Glomerular endothelial cell (primary cell): ENCODE data around the gene PNPLA2. TPM values are rescaled to one million over a fixed set of nuclear protein-coding genes. Genes with fewer than 3 reads are reported as not detected.

ENCODE experiments used
- DNase-seq: peaks from one replicate; pipeline ENCODE4 v3.0.0-alpha.2; 2011; ENCODE audit warnings: low read depth, low spot score; ENCODE audit errors: extremely low read depth
- total RNA-seq: library from RNA; depleted of rRNA; stranded (reverse); fragments of >200 nt; gene quantifications from 2 replicates; pipeline ENCODE4 v1.2.3, GENCODE V29; 2015

PNPLA2 gene
- total RNA-seq, 1 donor from 2014 or later: 58.0 TPM

GRCh38 chr11:828506-829175 lies 9.9 kb downstream of the PNPLA2 start:
- DNase-seq: no peak

GRCh38 chr11:829176-829846 lies 10.6 kb downstream of the PNPLA2 start:
- DNase-seq: no peak

- no peak for DNase-seq
These were observed 11.2 kb downstream of the PNPLA2 start for GRCh38 chr11:829847-830294.

GRCh38 chr11:830295-831117 lies 11.8 kb downstream of the PNPLA2 start:
- DNase-seq: no peak

GRCh38 chr11:831118-831864 lies 12.6 kb downstream of the PNPLA2 start:
- DNase-seq: no peak

GRCh38 chr11:831961-832528 lies 13.3 kb downstream of the PNPLA2 start:
- no peak for DNase-seq

- no peak for DNase-seq
These were observed 13.9 kb downstream of the PNPLA2 start, which contains the start of gene CD151 for GRCh38 chr11:832529-833113. TSS of gene CD151 (plus strand) at chr11:832952. CDS start at chr11:836070, 3,118 bp downstream.

- DNase-seq: no peak
These were observed 14.5 kb downstream of the PNPLA2 start for GRCh38 chr11:833114-833791.

GRCh38 chr11:833849-834311 lies 15.2 kb downstream of the PNPLA2 start:
- no peak for DNase-seq

- no peak for DNase-seq
These were observed 15.9 kb downstream of the PNPLA2 start for GRCh38 chr11:834371-835316.

GRCh38 chr11:836274-836673 lies 17.6 kb downstream of the PNPLA2 start:
- no peak for DNase-seq

GRCh38 chr11:836700-837099 lies 18.0 kb downstream of the PNPLA2 start:
- DNase-seq: no peak

GRCh38 chr11:837189-837989 lies 18.7 kb downstream of the PNPLA2 start:
- no peak for DNase-seq

GRCh38 chr11:837990-838307 lies 19.2 kb downstream of the PNPLA2 start:
- no peak for DNase-seq

GRCh38 chr11:838441-839279 lies 19.9 kb downstream of the PNPLA2 start:
- no peak for DNase-seq

GRCh38 chr11:839280-839623 lies 20.5 kb downstream of the PNPLA2 start:
- no peak for DNase-seq
